Retinal pigment epithelial cell (primary cell): Measurements from ENCODE around the gene RASSF5.
A peak's percentile ranks its signal among the peaks of the same experiment; 100 is the strongest.

ENCODE experiments used
- DNase-seq: peaks from one replicate; pipeline ENCODE4 v3.0.0-alpha.2; 2010; ENCODE audit warnings: low read depth
- H3K4me3 ChIP-seq: 2 replicates; pipeline ENCODE4 v1.5.1; 2011; ENCODE audit warnings: mild to moderate bottlenecking, low read length, control low read depth, moderate library complexity
- TF ChIP-seq, protein P1 (sequence below): conservative IDR thresholded peaks from 2 replicates; pipeline ENCODE4 v1.5.1; 2011; ENCODE audit warnings: low read depth, low read length, control low read depth, inconsistent platforms

Gene RASSF5

DNA sequence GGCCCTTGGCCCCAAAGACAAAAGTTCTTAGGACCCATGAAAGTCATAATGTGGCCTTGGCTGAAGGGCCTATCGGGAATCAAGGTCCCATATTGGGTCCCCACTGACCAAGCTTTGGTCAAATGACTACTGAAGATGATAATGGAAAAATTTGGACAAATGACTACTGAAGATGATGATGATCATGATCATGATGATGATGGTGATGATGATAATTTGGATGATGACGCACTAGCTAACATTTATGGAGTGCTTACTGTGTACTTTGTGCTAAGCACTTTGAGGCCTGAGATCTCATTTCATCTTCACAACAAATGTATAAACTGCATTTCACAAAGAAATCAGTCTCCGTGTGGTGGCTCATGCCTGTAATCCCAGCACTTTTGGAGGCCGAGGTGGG is 65.5 kb downstream of the RASSF5 start:
- no peak overlapping the region for H3K4me3 ChIP-seq
- TF ChIP-seq, protein P1, sequence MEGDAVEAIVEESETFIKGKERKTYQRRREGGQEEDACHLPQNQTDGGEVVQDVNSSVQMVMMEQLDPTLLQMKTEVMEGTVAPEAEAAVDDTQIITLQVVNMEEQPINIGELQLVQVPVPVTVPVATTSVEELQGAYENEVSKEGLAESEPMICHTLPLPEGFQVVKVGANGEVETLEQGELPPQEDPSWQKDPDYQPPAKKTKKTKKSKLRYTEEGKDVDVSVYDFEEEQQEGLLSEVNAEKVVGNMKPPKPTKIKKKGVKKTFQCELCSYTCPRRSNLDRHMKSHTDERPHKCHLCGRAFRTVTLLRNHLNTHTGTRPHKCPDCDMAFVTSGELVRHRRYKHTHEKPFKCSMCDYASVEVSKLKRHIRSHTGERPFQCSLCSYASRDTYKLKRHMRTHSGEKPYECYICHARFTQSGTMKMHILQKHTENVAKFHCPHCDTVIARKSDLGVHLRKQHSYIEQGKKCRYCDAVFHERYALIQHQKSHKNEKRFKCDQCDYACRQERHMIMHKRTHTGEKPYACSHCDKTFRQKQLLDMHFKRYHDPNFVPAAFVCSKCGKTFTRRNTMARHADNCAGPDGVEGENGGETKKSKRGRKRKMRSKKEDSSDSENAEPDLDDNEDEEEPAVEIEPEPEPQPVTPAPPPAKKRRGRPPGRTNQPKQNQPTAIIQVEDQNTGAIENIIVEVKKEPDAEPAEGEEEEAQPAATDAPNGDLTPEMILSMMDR, result no peak
- DNase-seq, result no peak

DNA sequence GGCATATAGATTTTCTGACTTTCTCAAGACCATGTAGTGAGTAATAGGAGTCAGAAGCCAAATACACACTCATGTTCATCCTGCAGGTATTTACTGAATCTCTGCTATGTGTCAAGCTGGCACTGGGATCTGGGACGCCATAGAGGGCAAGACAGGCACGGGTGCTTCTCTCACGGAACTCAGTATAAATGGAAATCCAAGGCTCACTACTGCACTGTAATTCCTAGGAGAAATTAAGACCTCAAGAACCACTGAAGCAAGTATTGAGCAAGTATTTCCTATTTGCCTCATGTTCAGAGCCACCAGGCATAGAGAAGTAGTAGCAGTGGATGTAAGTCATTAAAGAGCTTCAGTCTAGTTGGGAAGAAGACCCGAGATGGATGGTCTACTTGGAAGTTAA is 66.0 kb downstream of the RASSF5 start:
- DNase-seq, result no peak
- TF ChIP-seq, protein P1, result no peak
- H3K4me3 ChIP-seq, result no peak overlapping the region

DNA sequence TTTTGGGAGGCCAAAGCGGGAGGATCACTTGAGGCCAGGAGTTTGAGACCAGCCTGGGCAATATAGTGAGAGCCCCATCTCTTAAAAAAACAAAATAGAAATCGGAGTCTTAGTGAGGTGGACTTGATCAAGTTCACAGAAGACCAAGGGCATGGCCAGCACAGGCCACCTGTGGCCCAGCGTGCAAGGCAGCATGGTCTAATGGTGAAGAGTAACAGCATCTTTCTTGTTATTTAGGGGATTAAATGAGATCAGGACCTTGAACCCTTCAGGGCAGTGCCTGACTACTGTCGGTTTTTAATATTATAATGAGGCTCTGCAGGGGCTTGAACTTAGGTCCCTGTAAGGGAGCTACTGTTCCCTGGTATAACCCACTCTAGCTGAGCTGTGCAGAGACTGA is 66.4 kb downstream of the RASSF5 start:
- H3K4me3 ChIP-seq, result no peak overlapping the region
- DNase-seq, result no peak
- TF ChIP-seq, protein P1, result no peak

DNA sequence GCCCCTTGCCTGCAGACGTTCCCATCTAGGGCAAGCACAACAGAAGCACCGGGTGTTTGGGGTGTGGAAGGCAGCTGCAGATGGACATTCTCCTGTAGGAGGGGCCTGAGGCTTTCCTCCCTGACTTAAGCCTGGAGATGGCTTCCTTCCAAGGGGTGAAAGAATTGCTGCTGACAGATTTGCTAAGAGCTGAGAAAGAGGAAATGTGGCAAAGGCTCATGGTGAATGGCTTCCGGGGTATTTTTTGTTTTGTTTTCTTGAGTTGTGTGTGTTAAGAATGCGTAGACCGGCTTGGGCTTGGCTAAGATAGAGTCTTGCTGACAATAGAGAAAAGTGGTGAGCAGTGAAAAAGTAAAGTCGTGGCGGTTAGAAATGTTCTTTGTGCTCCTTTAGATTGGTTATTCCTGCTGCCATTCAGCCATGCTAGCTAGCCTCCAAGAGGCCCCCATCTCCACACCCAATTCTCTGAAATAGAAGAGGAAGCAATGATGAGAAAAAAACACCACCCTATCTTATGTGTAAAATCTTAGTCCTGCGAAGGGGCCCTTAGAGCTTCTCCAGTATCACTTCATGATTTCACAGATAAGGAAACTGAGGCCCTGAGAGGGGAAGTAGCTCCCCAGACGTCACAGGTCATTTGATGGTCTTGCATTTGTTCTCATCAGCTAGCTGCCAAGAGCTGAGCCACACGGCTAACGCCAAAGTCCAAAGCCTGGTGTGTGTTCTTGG is 68.0 kb downstream of the RASSF5 start:
- no peak overlapping the region for H3K4me3 ChIP-seq
- DNase-seq, result peak; percentile 75
- TF ChIP-seq, protein P1, result peak; percentile 4

DNA sequence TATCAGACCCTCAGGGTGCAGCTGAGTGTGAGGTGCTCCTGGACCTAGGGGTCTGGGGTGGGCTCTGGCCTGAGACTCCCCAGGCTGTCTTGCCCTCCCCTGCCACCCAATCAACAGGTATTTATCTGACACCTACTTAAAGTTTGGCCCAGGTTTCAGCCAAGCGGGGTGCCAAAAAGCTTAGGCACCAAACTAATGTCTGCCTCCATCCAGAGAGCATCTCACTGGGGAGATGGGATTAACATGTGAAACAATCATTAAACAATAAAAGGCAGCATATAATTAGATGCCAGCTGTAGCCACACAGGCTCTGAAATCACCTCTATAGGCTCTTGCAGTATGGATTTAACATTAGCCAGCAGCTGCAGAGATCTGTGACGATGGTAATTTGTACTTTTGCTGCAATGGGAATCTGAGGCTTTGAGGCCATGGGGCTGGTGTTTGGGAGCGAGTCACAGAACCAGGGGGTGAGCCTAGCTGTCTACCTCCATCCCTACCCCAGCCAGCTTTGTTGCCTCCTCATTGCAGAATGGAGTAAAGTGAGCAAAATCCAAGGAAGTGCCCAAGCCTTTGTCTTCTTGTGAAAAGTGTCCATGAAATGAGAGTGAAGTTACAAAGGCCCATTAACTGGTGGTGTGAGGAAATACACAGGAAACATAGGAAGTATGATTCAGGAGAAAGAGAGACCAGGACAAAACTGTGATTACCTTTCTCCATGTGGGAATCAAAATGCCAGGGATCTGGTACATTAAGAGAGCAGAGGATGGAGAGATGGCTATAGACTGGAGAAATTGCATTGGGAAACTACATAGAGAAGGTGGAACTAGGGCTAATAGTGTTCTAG is 68.8 kb downstream of the RASSF5 start:
- H3K4me3 ChIP-seq, result no peak overlapping the region
- TF ChIP-seq, protein P1, result no peak
- no peak for DNase-seq

DNA sequence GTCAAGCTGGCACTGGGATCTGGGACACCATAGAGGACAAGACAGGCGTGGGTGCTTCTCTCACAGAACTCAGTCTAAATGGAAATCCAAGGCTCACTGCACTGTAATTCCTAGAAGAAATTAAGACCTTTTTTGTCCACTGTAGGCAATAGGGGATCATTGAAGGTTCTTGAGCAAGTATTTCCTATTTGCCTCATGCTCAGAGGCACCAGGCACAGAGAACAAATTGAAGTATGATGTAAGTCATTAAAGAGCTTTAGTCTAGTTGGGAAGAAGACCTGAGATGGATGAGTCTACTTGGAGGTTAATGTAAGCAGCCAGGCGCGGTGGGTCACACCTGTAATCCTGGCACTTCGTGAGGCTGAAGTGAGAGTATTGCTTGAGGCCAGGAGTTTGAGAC is 70.3 kb downstream of the RASSF5 start:
- H3K4me3 ChIP-seq, result no peak overlapping the region
- no peak for DNase-seq
- TF ChIP-seq, protein P1, result no peak
